Neuron (in vitro differentiated cells): Measurements from ENCODE around the gene ATAD3B.
"Not testable (repeated sequence)": the region's sequence is repeated elsewhere in the genome, so short reads cannot be mapped to it uniquely, and the experiment has no call there.

Source experiments
- H2AFZ ChIP-seq: one replicate; pipeline ENCODE4 v1.6.1; 2013; ENCODE audit warnings: low read depth, mild to moderate bottlenecking, inconsistent platforms, low read length, moderate library complexity
- H3K27me3 ChIP-seq: one replicate; pipeline ENCODE4 v1.6.1; 2013; ENCODE audit warnings: low read length; ENCODE audit not compliant: insufficient read depth
- H3K36me3 ChIP-seq: one replicate; pipeline ENCODE4 v1.6.1; 2013; ENCODE audit warnings: low read length; ENCODE audit not compliant: insufficient read depth
- H3K4me1 ChIP-seq: one replicate; pipeline ENCODE4 v1.6.1; 2013; ENCODE audit warnings: low read length; ENCODE audit not compliant: insufficient read depth
- H3K4me3 ChIP-seq: 2 replicates; pipeline ENCODE4 v1.5.1; 2013; ENCODE audit warnings: mild to moderate bottlenecking, low read length, moderate library complexity
- H3K9me3 ChIP-seq: one replicate; pipeline ENCODE4 v1.6.1; 2013; ENCODE audit warnings: low read length

ATAD3B gene

GRCh38 chr1:1435911-1436629, 35.5 kb upstream of the ATAD3B start:
- H2AFZ ChIP-seq = no peak overlapping the region
- H3K27me3 ChIP-seq = no peaks in the 10 kb centered on the region
- no peaks in the 10 kb centered on the region for H3K9me3 ChIP-seq
- peak overlapping the region; percentile 25 for H3K4me3 ChIP-seq
- H3K4me1 ChIP-seq = peaks cover 57% of the 10 kb centered on the region
- no peaks in the 10 kb centered on the region for H3K36me3 ChIP-seq

GRCh38 chr1:1436630-1437032, 34.9 kb upstream of the ATAD3B start:
- Histone ChIP-seq H3K4me1 (peaks cover 51% of the 10 kb centered on the region), H3K27me3 (no peaks in the 10 kb centered on the region), H3K36me3 (no peaks in the 10 kb centered on the region), H3K4me3 (no peak overlapping the region), H2AFZ (no peak overlapping the region), H3K9me3 (no peaks in the 10 kb centered on the region)

- Histone ChIP-seq H3K4me3 (no peak overlapping the region), H3K9me3 (no peaks in the 10 kb centered on the region), H3K4me1 (peaks cover 45% of the 10 kb centered on the region), H3K36me3 (no peaks in the 10 kb centered on the region), H2AFZ (no peak overlapping the region), H3K27me3 (no peaks in the 10 kb centered on the region)
Measured at GRCh38 chr1:1437033-1437903, 34.3 kb upstream of the ATAD3B start.

GRCh38 chr1:1437904-1438376, 33.6 kb upstream of the ATAD3B start:
- no peak overlapping the region for H3K4me3 ChIP-seq
- no peaks in the 10 kb centered on the region for H3K27me3 ChIP-seq
- H3K4me1 ChIP-seq = peaks cover 38% of the 10 kb centered on the region

GRCh38 chr1:1438531-1439381, 32.8 kb upstream of the ATAD3B start:
- H3K4me1 ChIP-seq = peaks cover 30% of the 10 kb centered on the region
- H3K4me3 ChIP-seq = no peak overlapping the region
- no peak overlapping the region for H2AFZ ChIP-seq
- H3K27me3 ChIP-seq = no peaks in the 10 kb centered on the region
- no peaks in the 10 kb centered on the region for H3K9me3 ChIP-seq
- H3K36me3 ChIP-seq = no peaks in the 10 kb centered on the region

More at GRCh38 chr1:1437904-1438376, 33.6 kb upstream of the ATAD3B start:
- no peak overlapping the region for H2AFZ ChIP-seq
- no peaks in the 10 kb centered on the region for H3K9me3 ChIP-seq
- no peaks in the 10 kb centered on the region for H3K36me3 ChIP-seq

GRCh38 chr1:1439546-1440261, 31.9 kb upstream of the ATAD3B start:
- Histone ChIP-seq H2AFZ (no peak overlapping the region), H3K27me3 (no peaks in the 10 kb centered on the region), H3K4me3 (no peak overlapping the region), H3K36me3 (no peaks in the 10 kb centered on the region), H3K4me1 (peaks cover 21% of the 10 kb centered on the region), H3K9me3 (no peaks in the 10 kb centered on the region)

- Histone ChIP-seq H3K4me1 (peaks cover 14% of the 10 kb centered on the region), H2AFZ (no peak overlapping the region), H3K36me3 (no peaks in the 10 kb centered on the region), H3K27me3 (no peaks in the 10 kb centered on the region), H3K4me3 (no peak overlapping the region), H3K9me3 (no peaks in the 10 kb centered on the region)
Measured at GRCh38 chr1:1440262-1441001, 31.1 kb upstream of the ATAD3B start.

- Histone ChIP-seq H2AFZ (no peak overlapping the region), H3K9me3 (no peaks in the 10 kb centered on the region), H3K4me1 (peaks cover 14% of the 10 kb centered on the region), H3K36me3 (no peaks in the 10 kb centered on the region), H3K4me3 (no peak overlapping the region), H3K27me3 (no peaks in the 10 kb centered on the region)
Measured at GRCh38 chr1:1441002-1441888, 30.3 kb upstream of the ATAD3B start.

- Histone ChIP-seq H3K4me3 (no peak overlapping the region), H3K27me3 (no peaks in the 10 kb centered on the region), H3K9me3 (no peaks in the 10 kb centered on the region), H3K36me3 (no peaks in the 10 kb centered on the region), H2AFZ (no peak overlapping the region), H3K4me1 (peaks cover 12% of the 10 kb centered on the region)
Measured at GRCh38 chr1:1442069-1442770, 29.3 kb upstream of the ATAD3B start.

- not testable (repeated sequence) for H3K9me3 ChIP-seq, H3K36me3 ChIP-seq, H3K27me3 ChIP-seq, H3K4me1 ChIP-seq, H3K4me3 ChIP-seq, H2AFZ ChIP-seq
Measured at GRCh38 chr1:1446631-1447030, 24.9 kb upstream of the ATAD3B start.
